Motor neuron (in vitro differentiated cells): ENCODE data around the gene PTPRJ. TPM values are rescaled to one million over a fixed set of nuclear protein-coding genes. Genes with fewer than 3 reads are reported as not detected.

Experiments used
- ATAC-seq, 8 experiments: fragments of 200-7000 bp; cut with Tn5 transposase; replicated peaks in 6 of 8; 2 replicates each; pipeline ENCODE4 v1.8.0; 2021; ENCODE audit warnings: mild to moderate bottlenecking in 8 of 8, moderate library complexity in 8 of 8
- H3K27ac ChIP-seq, 2 donors: fragments of 250-450 bp; sonication (Bioruptor Pico); 2 replicates each; pipeline ENCODE4 v1.9.0; 2021; ENCODE audit warnings: antibody characterized with exemption in 2 of 2, mild to moderate bottlenecking in 2 of 2, moderate library complexity in 1 of 2
- H3K4me1 ChIP-seq, 2 donors: fragments of 250-450 bp; sonication (Bioruptor Pico); replicated peaks in 1 of 2; 2 replicates each; pipeline ENCODE4 v1.6.1; 2021; ENCODE audit warnings: antibody characterized with exemption in 2 of 2, mild to moderate bottlenecking in 2 of 2, moderate library complexity in 1 of 2
- H3K4me3 ChIP-seq, 5 donors: fragments of 250-450 bp; sonication (Bioruptor Pico); 2 replicates each; pipeline ENCODE4 v1.9.0; 2021; ENCODE audit warnings: antibody characterized with exemption in 5 of 5, mild to moderate bottlenecking in 5 of 5, moderate library complexity in 4 of 5
- WGBS, 10 experiments: fragments of 450-650 bp; shearing (Covaris generic); methylation state at CpG; one replicate each; pipeline ENCODE4 v1.0.0; 2022; 5-methylcytosine and 5-hydroxymethylcytosine counted together
- in situ Hi-C, 9 experiments: fragments of 400-800 bp; cut with MboI; loops; one replicate each; pipeline ENCODE4 v1.15.0; 2021; ENCODE audit warnings: low sequenced_read_pairs in 9 of 9, low pct_unique_long_range_greater_than_20kb in 2 of 9; ENCODE audit not compliant: unreplicated experiment in 9 of 9
- total RNA-seq, 8 experiments: library from RNA; unstranded; fragments of 300-600 nt; gene quantifications; 2 replicates each; pipeline versions ENCODE4 v1.2.3 to v1.2.4, GENCODE V29; 2022

The PTPRJ gene
- total RNA-seq, 8 experiments from 2014 or later: 4.6 to 12.5 (median 7.8) TPM

DNA sequence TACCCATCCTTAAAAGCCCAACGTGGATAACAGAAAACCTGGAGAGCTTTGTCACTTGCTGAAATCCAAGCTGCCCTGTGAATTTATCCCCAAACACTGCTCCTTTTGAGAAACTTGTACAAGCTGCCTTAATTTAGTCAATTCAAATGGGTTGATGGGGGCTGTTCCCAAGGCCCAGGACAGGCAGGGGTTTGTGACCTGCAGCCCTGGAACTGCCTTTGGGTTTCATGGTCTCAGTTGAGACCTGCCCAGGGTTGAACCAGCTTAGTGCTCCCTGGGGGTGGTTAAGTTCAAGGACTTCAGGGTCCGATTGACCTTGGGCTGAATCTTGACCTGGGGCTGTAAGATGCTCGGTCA is 124.2 kb downstream of the PTPRJ start:
- ATAC-seq: no peak
- Histone ChIP-seq H3K27ac (peak overlapping the region in 1 of 2 donors; percentile 9), H3K4me1 (peaks cover 34 to 39% of the 10 kb centered on the region in 2 donors), H3K4me3 (no peak overlapping the region)
- WGBS, 10 experiments: 0 to 90% (median 30%) methylated on average over 1 to 3 of the region's 3 CpGs; no CpG with 5 or more reads in 1 of the 10 experiments
- in situ Hi-C loops: loop anchor here in 6 of 9 experiments (10.0 to 25.0 kb wide), 3 partner anchors 167 to 342 kb away; partner anchors contain the start of gene FNBP4 (in 1 of the 6)

DNA sequence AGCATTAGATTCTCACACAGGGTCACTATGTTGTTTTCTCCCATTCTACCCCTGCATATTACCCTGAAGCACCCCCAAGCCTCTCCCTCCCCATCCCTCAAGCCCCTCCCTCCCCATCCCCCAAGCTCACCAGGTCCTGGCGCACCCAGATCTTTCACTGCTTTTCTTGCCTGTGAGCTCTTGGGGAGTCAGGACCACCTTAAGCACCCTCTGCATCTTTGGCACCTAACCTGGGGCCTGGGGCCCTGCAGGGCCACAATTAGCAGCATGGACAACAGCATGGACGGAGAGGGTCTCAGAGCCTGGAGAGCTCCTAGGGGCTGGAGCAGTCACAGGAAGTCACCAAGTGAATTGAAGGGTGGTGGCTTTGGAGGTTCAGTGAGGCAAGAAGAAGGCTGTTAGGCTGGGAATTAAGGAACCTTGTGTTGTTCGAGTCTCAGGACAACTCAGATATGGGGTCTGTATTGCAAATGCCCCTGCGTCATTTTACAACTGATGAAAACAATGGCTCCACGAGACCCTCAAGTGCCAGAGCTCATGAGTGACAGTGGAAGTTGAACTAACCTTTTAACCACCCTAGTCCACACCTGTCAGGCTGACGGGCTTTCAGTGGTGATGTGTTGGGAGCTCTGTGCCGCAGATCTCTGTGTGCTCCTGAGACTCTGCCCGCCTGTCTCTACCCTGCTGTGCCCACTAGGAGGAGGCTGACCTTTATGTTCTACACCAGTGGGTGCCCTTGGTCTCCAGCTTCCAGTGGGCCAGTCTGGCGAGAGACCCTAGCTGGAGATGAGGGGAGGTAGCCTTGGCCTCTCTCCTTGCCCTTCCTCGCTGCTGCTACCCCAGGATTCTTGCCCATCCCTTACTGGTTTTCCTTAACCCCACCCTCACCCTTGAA is 125.0 kb downstream of the PTPRJ start:
- no peak overlapping the region for H3K4me3 ChIP-seq
- no peak overlapping the region for H3K27ac ChIP-seq
- 70 to 100% (median 89%) methylated on average over 1 to 4 of the region's 10 CpGs; no CpG with 5 or more reads in 2 of the 10 experiments for WGBS, 10 experiments
- peaks cover 36 to 41% of the 10 kb centered on the region in 2 donors for H3K4me1 ChIP-seq
- in situ Hi-C loops: loop anchor here in 6 of 9 experiments (10.0 to 25.0 kb wide), 3 partner anchors 168 to 343 kb away; partner anchors contain the start of gene FNBP4 (in 1 of the 6)
- ATAC-seq: no peak

DNA sequence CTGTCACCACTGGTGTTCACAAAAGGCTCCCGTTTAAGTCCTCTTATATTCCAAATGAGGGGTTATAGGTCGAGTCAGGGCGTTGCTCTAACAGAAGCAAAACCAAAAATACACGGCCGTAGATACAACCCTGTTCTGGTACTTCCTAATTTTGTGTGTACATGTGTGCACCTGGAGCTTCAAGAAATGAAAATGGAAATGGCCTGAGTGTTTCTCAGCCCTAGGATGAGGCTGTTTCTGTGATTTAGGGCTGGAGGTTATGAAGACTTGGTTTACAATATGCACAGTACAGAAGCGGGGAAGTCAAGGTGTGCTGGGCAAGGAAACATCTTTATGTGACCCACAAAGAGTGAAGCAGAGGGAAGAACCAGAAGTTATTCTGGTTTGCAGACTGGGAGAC is 125.8 kb downstream of the PTPRJ start:
- H3K4me3 ChIP-seq: no peak overlapping the region
- H3K4me1 ChIP-seq: peaks cover 36 to 41% of the 10 kb centered on the region in 2 donors
- no peak overlapping the region for H3K27ac ChIP-seq
- 56 to 100% (median 76%) methylated on average over 2 to 6 of the region's 6 CpGs; no CpG with 5 or more reads in 1 of the 10 experiments for WGBS, 10 experiments
- in situ Hi-C loops: loop anchor here in 6 of 9 experiments (10.0 to 25.0 kb wide), 3 partner anchors 169 to 344 kb away; partner anchors contain the start of gene FNBP4 (in 1 of the 6)
- ATAC-seq: no peak

GRCh38 chr11:48107188-48107704 is 126.9 kb downstream of the PTPRJ start:
- ATAC-seq: no peak
- 0 to 100% (median 90%) methylated on average over 1 to 7 of the region's 7 CpGs; no CpG with 5 or more reads in 1 of the 10 experiments for WGBS, 10 experiments
- in situ Hi-C loops: loop anchor here in 6 of 9 experiments (10.0 to 25.0 kb wide), 3 partner anchors 170 to 345 kb away; partner anchors contain the start of gene FNBP4 (in 1 of the 6)
- Histone ChIP-seq H3K4me1 (peaks cover 26 to 30% of the 10 kb centered on the region in 2 donors), H3K4me3 (no peak overlapping the region), H3K27ac (no peak overlapping the region)

DNA sequence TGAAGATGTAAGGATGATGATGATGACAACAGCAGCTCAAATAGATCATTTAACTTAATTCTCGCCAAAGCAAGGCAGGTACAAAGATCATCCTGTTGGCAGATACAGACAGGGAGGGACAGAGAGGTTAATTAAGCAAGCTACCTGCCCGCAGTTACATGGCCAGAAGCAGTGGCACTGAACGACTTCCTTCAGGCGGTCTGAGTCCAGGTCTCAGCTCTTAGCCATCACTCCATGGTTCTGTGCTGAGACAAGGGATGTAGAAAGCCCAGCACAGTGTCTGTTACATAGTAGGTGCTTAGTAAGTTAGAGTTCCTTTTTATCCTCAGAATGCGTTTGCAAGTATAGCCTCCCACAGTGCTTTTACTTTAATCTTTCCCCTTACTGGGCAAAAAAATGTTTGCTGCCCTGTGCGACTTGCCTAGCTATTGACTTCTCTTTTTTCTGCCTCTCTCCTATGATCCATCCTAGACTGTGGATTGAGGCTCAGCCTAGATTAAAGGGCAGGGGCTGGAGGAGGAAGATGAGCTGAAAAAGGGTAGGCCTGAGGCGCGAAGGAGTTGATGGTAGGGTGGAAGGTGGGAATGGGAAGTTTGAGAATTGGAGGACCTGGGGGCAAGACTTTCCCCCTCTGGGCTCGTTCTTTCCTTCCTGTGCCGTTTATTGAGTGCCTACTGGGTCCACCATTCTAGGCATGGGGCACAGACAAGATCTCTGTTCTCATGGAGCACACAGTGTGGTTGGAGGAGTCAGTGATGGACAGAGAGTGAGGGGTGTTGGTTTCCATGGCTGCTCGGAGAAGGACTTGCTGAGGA is 128.1 kb downstream of the PTPRJ start:
- no peak for ATAC-seq
- Histone ChIP-seq H3K27ac (peak overlapping the region in 1 of 2 donors; percentile 28), H3K4me1 (peaks cover 21 to 25% of the 10 kb centered on the region in 2 donors), H3K4me3 (no peak overlapping the region)
- WGBS, 10 experiments: 70 to 98% (median 85%) methylated on average over 3 to 9 of the region's 11 CpGs; no CpG with 5 or more reads in 1 of the 10 experiments
- in situ Hi-C loops: loop anchor here in 6 of 9 experiments (10.0 to 25.0 kb wide), 3 partner anchors 171 to 346 kb away; partner anchors contain the start of gene FNBP4 (in 1 of the 6)

- peak; percentile 42 to 71 (median 62) for ATAC-seq
- H3K4me1 ChIP-seq: peaks cover 16 to 21% of the 10 kb centered on the region in 2 donors
- peak overlapping the region; percentile 34 to 73 for H3K27ac ChIP-seq
- 57 to 90% (median 75%) methylated on average over 2 to 5 of the region's 5 CpGs; no CpG with 5 or more reads in 2 of the 10 experiments for WGBS, 10 experiments
- H3K4me3 ChIP-seq: peak overlapping the region in 4 of 5 donors; percentile 18 to 29 (median 22)
- in situ Hi-C loops: loop anchor here in 6 of 9 experiments (10.0 to 25.0 kb wide), 3 partner anchors 172 to 347 kb away; partner anchors contain the start of gene FNBP4 (in 1 of the 6)
Measured at GRCh38 chr11:48109046-48109666, 128.8 kb downstream of the PTPRJ start.

- in situ Hi-C loops: loop anchor here in 5 of 9 experiments (25.0 kb wide), 2 partner anchors 173 to 348 kb away; partner anchors contain the start of gene FNBP4 (in 1 of the 5)
- Histone ChIP-seq H3K27ac (no peak overlapping the region), H3K4me3 (no peak overlapping the region), H3K4me1 (peaks cover 9 to 12% of the 10 kb centered on the region in 2 donors)
- ATAC-seq: no peak
- WGBS, 10 experiments: 0 to 72% (median 60%) methylated on average over 1 to 2 of the region's 2 CpGs; no CpG with 5 or more reads in 1 of the 10 experiments
Measured at GRCh38 chr11:48110509-48110766, 130.1 kb downstream of the PTPRJ start.

DNA sequence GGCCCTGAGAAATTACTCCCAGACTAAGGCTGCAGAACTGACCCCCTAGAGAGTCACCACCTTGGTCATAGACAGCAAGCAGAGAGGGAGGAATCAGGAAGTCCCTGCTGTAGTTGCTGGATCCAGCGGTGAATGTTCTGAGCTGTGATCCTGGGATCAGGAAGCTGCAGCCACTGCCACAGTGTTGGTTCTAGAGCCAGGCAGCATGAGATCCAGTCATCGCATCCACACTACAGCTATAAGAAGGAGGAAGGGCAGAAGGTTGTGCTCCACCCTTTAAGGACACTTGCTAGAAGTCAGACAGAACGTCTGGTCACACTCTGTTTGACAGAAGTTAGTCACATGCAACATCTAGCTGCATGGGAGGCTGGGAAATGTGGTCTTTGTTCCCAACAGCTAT is 131.5 kb downstream of the PTPRJ start:
- Histone ChIP-seq H3K4me1 (peaks cover 9 to 12% of the 10 kb centered on the region in 2 donors), H3K4me3 (no peak overlapping the region), H3K27ac (no peak overlapping the region)
- 20 to 100% (median 40%) methylated on average over 1 to 2 of the region's 3 CpGs; no CpG with 5 or more reads in 5 of the 10 experiments for WGBS, 10 experiments
- in situ Hi-C loops: loop anchor here in 5 of 9 experiments (25.0 kb wide), 2 partner anchors 175 to 350 kb away; partner anchors contain the start of gene FNBP4 (in 1 of the 5)
- ATAC-seq: peak in 2 of 8 experiments; percentile 38 to 44

DNA sequence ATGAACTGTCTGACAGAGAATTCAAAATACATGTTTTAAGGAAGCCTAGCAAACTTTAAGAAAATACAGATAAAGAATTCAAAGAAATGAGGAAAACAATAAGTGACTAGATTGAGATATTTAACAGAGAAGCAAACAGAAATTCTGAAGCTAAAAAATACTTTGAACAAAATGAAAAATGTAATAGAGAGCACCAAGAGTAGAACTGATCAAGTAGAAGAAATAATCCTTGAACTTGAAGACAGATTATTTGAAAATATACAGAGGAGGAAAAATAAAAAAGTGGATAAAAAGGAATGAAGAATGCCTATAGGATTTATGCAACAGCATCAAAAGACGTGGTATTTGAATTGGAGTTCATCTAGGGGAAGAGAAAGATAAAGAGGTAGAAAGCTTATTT is 134.4 kb downstream of the PTPRJ start:
- WGBS, 10 experiments: 31 to 100% (median 80%) methylated on average over 1 of the region's 1 CpG; no CpG with 5 or more reads in 2 of the 10 experiments
- no peak for ATAC-seq
- peaks cover under 1% of the 10 kb centered on the region in 2 donors for H3K4me1 ChIP-seq
- no peak overlapping the region for H3K4me3 ChIP-seq
- in situ Hi-C loops: loop anchor here in 5 of 9 experiments (25.0 kb wide), 2 partner anchors 177 to 352 kb away; partner anchors contain the start of gene FNBP4 (in 1 of the 5)
- H3K27ac ChIP-seq: no peak overlapping the region

GRCh38 chr11:48116437-48117228 is 136.3 kb downstream of the PTPRJ start:
- in situ Hi-C loops: loop anchor here in 5 of 9 experiments (25.0 kb wide), 2 partner anchors 179 to 354 kb away; partner anchors contain the start of gene FNBP4 (in 1 of the 5)
- no peaks in the 10 kb centered on the region for H3K4me1 ChIP-seq
- H3K4me3 ChIP-seq: no peak overlapping the region
- no peak overlapping the region for H3K27ac ChIP-seq
- ATAC-seq: peak in 3 of 8 experiments; percentile 33 to 57 (median 40)

- WGBS, 10 experiments: 17 to 100% (median 83%) methylated on average over 1 to 6 of the region's 7 CpGs; no CpG with 5 or more reads in 2 of the 10 experiments
- no peak for ATAC-seq
- Histone ChIP-seq H3K4me3 (no peak overlapping the region), H3K4me1 (no peaks in the 10 kb centered on the region), H3K27ac (no peak overlapping the region)
- in situ Hi-C loops: loop anchor here in 5 of 9 experiments (25.0 kb wide), 2 partner anchors 185 to 360 kb away; partner anchors contain the start of gene FNBP4 (in 1 of the 5)
Measured at GRCh38 chr11:48122246-48122645, 141.9 kb downstream of the PTPRJ start.
